Neuronal stem cell (in vitro differentiated cells): Measurements from ENCODE around the gene ADRA1B.

Source experiments
- DNase-seq: peaks from one replicate; pipeline ENCODE4 v3.0.0-alpha.2; 2013; ENCODE audit warnings: low spot score
- H2AFZ ChIP-seq: one replicate; pipeline ENCODE4 v1.6.1; 2013; ENCODE audit warnings: mild to moderate bottlenecking, low read length, inconsistent platforms
- H2AK5ac ChIP-seq: 2 replicates; pipeline ENCODE4 v1.6.1; 2013; ENCODE audit warnings: low read depth, mild to moderate bottlenecking, inconsistent platforms, low read length, moderate library complexity, mixed read lengths
- H2BK120ac ChIP-seq: 2 replicates; pipeline ENCODE4 v1.6.1; 2013; ENCODE audit warnings: low read depth, mild to moderate bottlenecking, inconsistent platforms, low read length, moderate library complexity, mixed read lengths
- H2BK12ac ChIP-seq: one replicate; pipeline ENCODE4 v1.6.1; 2013; ENCODE audit warnings: low read length, inconsistent platforms
- H2BK15ac ChIP-seq: 2 replicates; pipeline ENCODE4 v1.6.1; 2013; ENCODE audit warnings: mild to moderate bottlenecking, low read length, inconsistent platforms, mixed read lengths
- H2BK5ac ChIP-seq: one replicate; pipeline ENCODE4 v1.6.1; 2013; ENCODE audit warnings: inconsistent platforms, mild to moderate bottlenecking, low read length, moderate library complexity
- H3K14ac ChIP-seq: one replicate; pipeline ENCODE4 v1.6.1; 2013; ENCODE audit warnings: low read length, inconsistent platforms
- H3K18ac ChIP-seq: 2 replicates; pipeline ENCODE4 v1.6.1; 2013; ENCODE audit warnings: low read length, inconsistent platforms
- H3K23ac ChIP-seq: 2 replicates; pipeline ENCODE4 v1.6.1; 2013; ENCODE audit warnings: low read depth, mild to moderate bottlenecking, mixed read lengths, low read length, inconsistent platforms; ENCODE audit not compliant: poor library complexity
- H3K27ac ChIP-seq: replicated peaks from 3 replicates; pipeline ENCODE4 v1.5.1; 2013; ENCODE audit warnings: low read length, inconsistent platforms
- H3K27me3 ChIP-seq, 3 experiments: 2 replicates each; pipeline ENCODE4 v1.6.1; 2013; ENCODE audit warnings: low read length in 3 of 3, mild to moderate bottlenecking in 2 of 3, inconsistent platforms in 1 of 3, low read depth in 1 of 3, mixed read lengths in 1 of 3, moderate library complexity in 1 of 3; ENCODE audit not compliant: control insufficient read depth in 3 of 3, insufficient read depth in 3 of 3
- H3K36me3 ChIP-seq, 2 donors: replicated peaks in 1 of 2; 2 replicates each; pipeline ENCODE4 v1.6.1; 2013; ENCODE audit warnings: low read length in 2 of 2; ENCODE audit not compliant: control insufficient read depth in 2 of 2, insufficient read depth in 2 of 2
- H3K4ac ChIP-seq: 2 replicates; pipeline ENCODE4 v1.6.1; 2013; ENCODE audit warnings: inconsistent platforms, mild to moderate bottlenecking, low read length, moderate library complexity
- H3K4me1 ChIP-seq, 2 donors: 1 replicate in 1 of 2; 2 replicates in 1 of 2; pipeline ENCODE4 v1.6.1; 2013; ENCODE audit warnings: low read length in 2 of 2, low read depth in 1 of 2; ENCODE audit not compliant: control insufficient read depth in 2 of 2, insufficient read depth in 1 of 2
- H3K4me2 ChIP-seq: one replicate; pipeline ENCODE4 v1.6.1; 2013; ENCODE audit warnings: mild to moderate bottlenecking, low read length, inconsistent platforms; ENCODE audit not compliant: insufficient read depth, poor library complexity, severe bottlenecking
- H3K4me3 ChIP-seq, 2 donors: 2 replicates each; pipeline ENCODE4 v1.5.1; 2013; ENCODE audit warnings: low read length in 2 of 2, mild to moderate bottlenecking in 2 of 2, inconsistent platforms in 1 of 2, moderate library complexity in 1 of 2
- H3K79me1 ChIP-seq: one replicate; pipeline ENCODE4 v1.6.1; 2013; ENCODE audit warnings: low read depth, mild to moderate bottlenecking, inconsistent platforms, low read length, moderate library complexity
- H3K9ac ChIP-seq: one replicate; pipeline ENCODE4 v1.6.1; 2013; ENCODE audit warnings: mild to moderate bottlenecking, low read depth, low read length, inconsistent platforms; ENCODE audit not compliant: poor library complexity
- H3K9me3 ChIP-seq, 2 donors: replicated peaks in 1 of 2; 2 replicates each; pipeline versions ENCODE3 to v1.6.1; 2013; ENCODE audit warnings: low read length in 2 of 2, mild to moderate bottlenecking in 2 of 2, inconsistent platforms in 1 of 2, low read depth in 1 of 2, mixed read lengths in 1 of 2, moderate library complexity in 1 of 2; ENCODE audit not compliant: control insufficient read depth in 2 of 2, insufficient read depth in 1 of 2
- H4K8ac ChIP-seq: one replicate; pipeline ENCODE4 v1.6.1; 2013; ENCODE audit warnings: low read depth, mild to moderate bottlenecking, inconsistent platforms, low read length, moderate library complexity
- H4K91ac ChIP-seq: one replicate; pipeline ENCODE4 v1.6.1; 2013; ENCODE audit warnings: low read length, low read depth, mild to moderate bottlenecking, inconsistent platforms; ENCODE audit not compliant: poor library complexity
- WGBS, 2 donors: extraction: QIAGEN DNeasy Blood & Tissue Kit; methylation state at CpG; one replicate each; pipeline ENCODE4 v1.1.7; 2013; ENCODE audit warnings: missing lambda C conversion rate in 2 of 2, mixed read lengths in 1 of 2; ENCODE audit not compliant: insufficient read length in 2 of 2, insufficient replicate concordance in 1 of 2; ENCODE audit errors: extremely low coverage in 2 of 2; 5-methylcytosine and 5-hydroxymethylcytosine counted together

The ADRA1B gene

DNA sequence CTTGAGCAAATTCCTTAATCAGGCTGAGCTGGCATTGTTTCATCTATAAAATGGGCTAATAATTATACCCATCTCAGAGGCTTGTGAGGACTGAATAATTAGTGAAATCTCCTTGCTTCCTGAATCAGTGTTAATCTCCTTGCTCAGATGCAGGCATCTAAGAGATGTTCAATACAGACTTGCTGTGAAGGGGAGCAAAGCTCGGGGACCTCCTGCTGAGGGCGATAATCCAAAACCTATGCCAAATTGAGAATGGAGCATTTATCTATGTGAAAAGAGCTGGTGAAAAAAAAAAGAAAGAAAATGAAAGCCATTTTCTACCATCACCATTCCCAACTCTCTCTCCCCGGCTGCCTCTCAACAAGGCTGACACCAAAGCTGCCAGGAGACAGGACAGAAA lies 37.3 kb downstream of the ADRA1B start:
- Histone ChIP-seq H3K4me3 (no peak overlapping the region), H2BK15ac (no peak overlapping the region), H3K79me1 (no peaks in the 10 kb centered on the region), H3K27ac (no peak overlapping the region), H3K27me3 (peaks cover 0 to 8% (median 0%) of the 10 kb centered on the region in 3 experiments), H3K9me3 (no peaks in the 10 kb centered on the region), H3K14ac (no peak overlapping the region), H3K18ac (no peak overlapping the region), H3K4ac (no peak overlapping the region), H3K36me3 (no peaks in the 10 kb centered on the region), H2BK120ac (no peak overlapping the region), H3K9ac (no peak overlapping the region), H3K4me1 (peaks cover 0 to 7% of the 10 kb centered on the region in 2 donors), H2BK12ac (no peak overlapping the region), H3K4me2 (no peak overlapping the region), H2AK5ac (no peak overlapping the region), H4K91ac (no peak overlapping the region), H3K23ac (no peak overlapping the region), H4K8ac (no peak overlapping the region), H2AFZ (no peak overlapping the region), H2BK5ac (no peak overlapping the region)
- no peak for DNase-seq
- no CpG with 5 or more reads among the region's 3 CpGs for WGBS, 2 donors

DNA sequence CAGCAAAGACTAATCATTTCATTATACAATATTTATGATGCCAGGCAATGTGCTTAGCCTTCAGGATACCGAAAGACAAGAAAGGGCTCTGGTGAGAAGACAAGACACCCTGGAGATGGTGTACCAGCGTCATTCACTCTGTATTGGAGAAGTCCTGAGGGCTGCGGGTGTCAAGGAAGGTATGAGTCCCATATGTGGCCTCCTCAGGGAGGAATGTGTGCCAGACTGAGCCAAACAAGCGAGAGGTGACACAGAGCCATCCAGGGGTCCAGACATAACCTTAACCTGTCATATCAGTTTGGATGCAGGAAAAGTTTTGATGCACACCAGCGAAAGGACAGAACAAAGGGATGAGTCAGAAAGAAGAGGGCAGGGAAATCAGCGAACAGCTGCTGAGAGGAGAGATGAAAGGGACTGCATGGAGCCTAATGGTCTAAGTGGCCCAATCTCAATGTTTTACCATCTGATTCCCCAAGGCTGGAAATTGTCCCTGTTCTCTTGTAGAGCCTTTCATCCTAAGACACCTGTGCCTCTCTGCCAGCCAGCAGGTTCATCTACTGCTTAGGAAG lies 38.9 kb downstream of the ADRA1B start:
- Histone ChIP-seq H4K8ac (no peak overlapping the region), H3K4me3 (no peak overlapping the region), H4K91ac (no peak overlapping the region), H3K18ac (no peak overlapping the region), H3K23ac (no peak overlapping the region), H3K9ac (no peak overlapping the region), H3K4me1 (peaks cover 0 to 9% of the 10 kb centered on the region in 2 donors), H3K4ac (no peak overlapping the region), H3K4me2 (no peak overlapping the region), H2AK5ac (no peak overlapping the region), H3K9me3 (no peaks in the 10 kb centered on the region), H3K27ac (no peak overlapping the region), H3K79me1 (no peaks in the 10 kb centered on the region), H2BK120ac (no peak overlapping the region), H2AFZ (no peak overlapping the region), H2BK15ac (no peak overlapping the region), H2BK12ac (no peak overlapping the region), H3K14ac (no peak overlapping the region), H3K27me3 (peaks cover 0 to 13% (median 0%) of the 10 kb centered on the region in 3 experiments), H3K36me3 (no peaks in the 10 kb centered on the region), H2BK5ac (no peak overlapping the region)
- WGBS, 2 donors: no CpG with 5 or more reads among the region's 6 CpGs
- DNase-seq: no peak

DNA sequence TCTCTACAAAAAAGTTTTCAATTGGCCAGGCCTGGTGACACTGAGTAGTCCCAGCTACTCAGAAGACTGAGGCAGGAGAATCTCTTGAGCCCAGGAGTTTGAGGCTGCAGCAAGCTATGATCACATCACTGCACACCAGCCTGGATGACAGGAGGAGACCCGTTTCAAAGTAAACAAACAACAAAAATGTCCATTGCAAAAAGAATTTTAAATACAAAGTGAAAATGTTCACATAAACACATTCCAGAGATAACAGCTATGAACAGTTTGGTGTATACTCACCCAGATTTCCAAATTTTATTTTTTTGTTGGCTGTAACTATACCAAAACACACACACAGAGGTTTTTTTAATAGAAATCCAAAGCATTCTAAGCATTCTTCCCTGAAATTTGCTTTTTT lies 39.8 kb downstream of the ADRA1B start:
- no CpG with 5 or more reads among the region's 1 CpG for WGBS, 2 donors
- no peak overlapping the region for H2BK120ac ChIP-seq
- H3K9ac ChIP-seq: no peak overlapping the region
- H3K4ac ChIP-seq: no peak overlapping the region
- H3K14ac ChIP-seq: no peak overlapping the region
- peaks cover 0 to 13% (median 0%) of the 10 kb centered on the region in 3 experiments for H3K27me3 ChIP-seq
- H2BK12ac ChIP-seq: no peak overlapping the region
- H3K27ac ChIP-seq: no peak overlapping the region
- H2BK5ac ChIP-seq: no peak overlapping the region
- no peaks in the 10 kb centered on the region for H3K36me3 ChIP-seq
- H4K8ac ChIP-seq: no peak overlapping the region
- no peaks in the 10 kb centered on the region for H3K79me1 ChIP-seq
- no peak overlapping the region for H3K4me2 ChIP-seq
- H3K4me1 ChIP-seq: peaks cover 0 to 9% of the 10 kb centered on the region in 2 donors
- DNase-seq: no peak
- H2AFZ ChIP-seq: no peak overlapping the region
- H2AK5ac ChIP-seq: no peak overlapping the region
- H3K23ac ChIP-seq: no peak overlapping the region
- H2BK15ac ChIP-seq: no peak overlapping the region
- H3K9me3 ChIP-seq: no peaks in the 10 kb centered on the region
- no peak overlapping the region for H4K91ac ChIP-seq
- no peak overlapping the region for H3K4me3 ChIP-seq
- no peak overlapping the region for H3K18ac ChIP-seq

DNA sequence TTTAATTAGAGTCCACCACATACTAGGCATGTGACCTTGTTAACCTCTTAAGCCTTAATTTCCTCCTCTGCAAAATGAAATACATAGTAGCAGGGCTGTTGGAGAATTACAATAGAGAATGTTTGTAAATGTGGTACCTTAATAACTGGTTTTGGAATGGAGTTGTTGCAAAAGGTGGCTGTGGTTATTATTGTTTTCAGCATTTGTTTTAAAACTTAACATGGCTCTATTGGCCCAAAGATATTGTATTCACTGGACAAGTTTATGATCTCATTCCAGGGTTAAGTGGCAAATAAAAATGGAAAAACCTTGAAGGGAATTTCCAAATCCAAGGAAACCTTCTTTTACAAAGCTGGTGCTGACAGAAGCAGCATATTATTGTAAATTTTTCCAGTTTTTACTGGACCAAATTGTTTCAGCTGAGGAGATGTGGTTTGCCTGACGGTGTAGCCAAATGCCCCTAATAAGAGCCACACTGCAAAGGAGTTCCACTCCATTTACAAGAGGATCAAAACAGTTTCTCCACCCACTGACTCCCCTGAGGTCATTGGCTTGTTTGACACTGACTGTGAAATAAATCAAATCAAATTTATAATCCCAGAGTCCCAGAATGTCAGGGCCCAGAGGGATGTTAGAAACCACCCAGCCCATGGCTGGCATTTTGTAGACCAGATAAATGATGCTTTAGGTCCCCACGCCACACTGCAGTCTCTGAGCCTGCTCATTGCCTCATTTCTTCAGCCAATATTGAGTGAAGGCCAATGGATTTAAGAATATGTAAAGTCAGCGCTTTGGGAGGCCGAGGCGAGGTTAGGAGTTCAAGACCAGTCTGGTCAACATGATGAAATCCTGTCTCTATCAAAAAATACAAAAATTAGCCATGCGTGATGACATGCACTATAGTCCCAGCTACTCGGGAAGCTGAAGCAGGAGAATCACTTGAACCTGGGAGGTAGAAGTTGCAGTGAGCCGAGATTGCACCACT lies 45.2 kb downstream of the ADRA1B start:
- Histone ChIP-seq H3K4me3 (no peak overlapping the region), H3K4me2 (no peak overlapping the region), H3K79me1 (no peaks in the 10 kb centered on the region), H3K9me3 (no peaks in the 10 kb centered on the region), H4K91ac (no peak overlapping the region), H2AK5ac (no peak overlapping the region), H2BK15ac (no peak overlapping the region), H2BK5ac (no peak overlapping the region), H2BK120ac (no peak overlapping the region), H2AFZ (no peak overlapping the region), H3K27ac (no peak overlapping the region), H4K8ac (no peak overlapping the region), H2BK12ac (no peak overlapping the region), H3K23ac (no peak overlapping the region), H3K14ac (no peak overlapping the region), H3K4ac (no peak overlapping the region), H3K36me3 (no peaks in the 10 kb centered on the region), H3K4me1 (peaks cover 0 to 2% of the 10 kb centered on the region in 2 donors), H3K27me3 (peaks cover 0 to 5% (median 0%) of the 10 kb centered on the region in 3 experiments), H3K9ac (no peak overlapping the region), H3K18ac (no peak overlapping the region)
- WGBS, 2 donors: no CpG with 5 or more reads among the region's 8 CpGs
- no peak for DNase-seq
